ENCODE results near the gene SPRR1A.

The SPRR1A gene

GRCh38 chr1:152946651-152947256 lies 37.1 kb upstream of the SPRR1A start, which contains the start of gene SPRR5:
Gene SPRR5, plus strand, starts transcription at chr1:152947206. Its CDS starts 1,349 bp downstream, at chr1:152948555.
- no peak for TF ChIP-seq CTCF (IDR thresholded peaks at IDR 0.05; ENCODE audit: insufficient read depth, low read length, poor library complexity, severe bottlenecking)
- no peaks in the 10 kb centered on the region for H3K36me3 ChIP-seq (ENCODE audit: control insufficient read depth, insufficient read depth, low read length)
- no peaks in the 10 kb centered on the region; the same call in 1 of the 2 replicates for H3K27me3 ChIP-seq (replicated peaks; ENCODE audit: control insufficient read depth, insufficient read depth, low read length)
- H3K4me3 ChIP-seq (replicated peaks; ENCODE audit: low read depth, low read length), result no peak within 1 kb of the TSS
- DNase-seq (ENCODE audit: extremely low read depth, insufficient read length), result no peak

GRCh38 chr1:152951711-152952110 lies 32.2 kb upstream of the SPRR1A start:
- TF ChIP-seq CTCF (IDR thresholded peaks at IDR 0.05; ENCODE audit: insufficient read depth, low read length, poor library complexity, severe bottlenecking), result no peak
- no peak for DNase-seq (ENCODE audit: extremely low read depth, insufficient read length)
- H3K4me3 ChIP-seq (replicated peaks; ENCODE audit: low read depth, low read length), result no peak overlapping the region
- H3K36me3 ChIP-seq (ENCODE audit: control insufficient read depth, insufficient read depth, low read length), result no peaks in the 10 kb centered on the region
- H3K27me3 ChIP-seq (replicated peaks; ENCODE audit: control insufficient read depth, insufficient read depth, low read length), result peaks cover 2% of the 10 kb centered on the region

- Histone ChIP-seq H3K27me3 (replicated peaks; ENCODE audit: control insufficient read depth, insufficient read depth, low read length) (peaks cover 2% of the 10 kb centered on the region), H3K36me3 (ENCODE audit: control insufficient read depth, insufficient read depth, low read length) (no peaks in the 10 kb centered on the region), H3K4me3 (replicated peaks; ENCODE audit: low read depth, low read length) (no peak overlapping the region)
- no peak for TF ChIP-seq CTCF (IDR thresholded peaks at IDR 0.05; ENCODE audit: insufficient read depth, low read length, poor library complexity, severe bottlenecking)
- DNase-seq (ENCODE audit: extremely low read depth, insufficient read length), result no peak
Observed at GRCh38 chr1:152953761-152954160, 30.1 kb upstream of the SPRR1A start.

GRCh38 chr1:152954436-152954835 lies 29.4 kb upstream of the SPRR1A start:
- no peak for TF ChIP-seq CTCF (IDR thresholded peaks at IDR 0.05; ENCODE audit: insufficient read depth, low read length, poor library complexity, severe bottlenecking)
- no peak for DNase-seq (ENCODE audit: extremely low read depth, insufficient read length)
- no peaks in the 10 kb centered on the region for H3K36me3 ChIP-seq (ENCODE audit: control insufficient read depth, insufficient read depth, low read length)
- H3K4me3 ChIP-seq (replicated peaks; ENCODE audit: low read depth, low read length), result no peak overlapping the region
- H3K27me3 ChIP-seq (replicated peaks; ENCODE audit: control insufficient read depth, insufficient read depth, low read length), result peaks cover 2% of the 10 kb centered on the region

- Histone ChIP-seq H3K4me3 (replicated peaks; ENCODE audit: low read depth, low read length) (no peak overlapping the region), H3K27me3 (replicated peaks; ENCODE audit: control insufficient read depth, insufficient read depth, low read length) (no peaks in the 10 kb centered on the region; the same call in none of the 2 replicates), H3K36me3 (ENCODE audit: control insufficient read depth, insufficient read depth, low read length) (no peaks in the 10 kb centered on the region)
- DNase-seq (ENCODE audit: extremely low read depth, insufficient read length), result no peak
- no peak for TF ChIP-seq CTCF (IDR thresholded peaks at IDR 0.05; ENCODE audit: insufficient read depth, low read length, poor library complexity, severe bottlenecking)
Observed at GRCh38 chr1:152957561-152957960, 26.3 kb upstream of the SPRR1A start.

GRCh38 chr1:152959273-152959672 lies 24.6 kb upstream of the SPRR1A start:
- no peaks in the 10 kb centered on the region for H3K36me3 ChIP-seq (ENCODE audit: control insufficient read depth, insufficient read depth, low read length)
- no peak overlapping the region for H3K4me3 ChIP-seq (replicated peaks; ENCODE audit: low read depth, low read length)
- no peak for DNase-seq (ENCODE audit: extremely low read depth, insufficient read length)
- TF ChIP-seq CTCF (IDR thresholded peaks at IDR 0.05; ENCODE audit: insufficient read depth, low read length, poor library complexity, severe bottlenecking), result no peak
- H3K27me3 ChIP-seq (replicated peaks; ENCODE audit: control insufficient read depth, insufficient read depth, low read length), result no peaks in the 10 kb centered on the region
